Neural progenitor cell (in vitro differentiated cells): Measurements from ENCODE around the gene PIP5K1B. TPM values are rescaled to one million over a fixed set of nuclear protein-coding genes. Genes with fewer than 3 reads are reported as not detected.

Experiments
- DNase-seq: peaks from one replicate; pipeline ENCODE4 v3.0.0-alpha.2; 2016; ENCODE audit warnings: low spot score
- H2AFZ ChIP-seq: fragments of 200-600 bp; sonication (generic); replicated peaks from 2 replicates; pipeline ENCODE4 v1.6.1; 2016; ENCODE audit warnings: antibody characterized with exemption
- H3F3A ChIP-seq: fragments of 200-600 bp; sonication (generic); 2 replicates; pipeline ENCODE4 v1.6.1; 2016; ENCODE audit warnings: antibody characterized with exemption, low read depth
- H3K27ac ChIP-seq: fragments of 200-600 bp; sonication (generic); 2 replicates; pipeline ENCODE4 v1.5.1; 2016; ENCODE audit warnings: mild to moderate bottlenecking
- H3K27me3 ChIP-seq: fragments of 200-600 bp; sonication (generic); 2 replicates; pipeline ENCODE4 v1.6.1; 2016; ENCODE audit warnings: mild to moderate bottlenecking, moderate library complexity
- H3K36me3 ChIP-seq: fragments of 200-600 bp; sonication (generic); 2 replicates; pipeline ENCODE4 v1.5.1; 2016
- H3K4me1 ChIP-seq: fragments of 200-600 bp; sonication (generic); 2 replicates; pipeline ENCODE4 v1.6.1; 2016; ENCODE audit warnings: mixed run types
- H3K4me2 ChIP-seq: fragments of 200-600 bp; sonication (generic); 2 replicates; pipeline ENCODE4 v1.6.1; 2016
- H3K4me3 ChIP-seq: fragments of 200-600 bp; sonication (generic); 2 replicates; pipeline ENCODE4 v1.5.1; 2016
- H3K79me2 ChIP-seq: fragments of 200-600 bp; sonication (generic); 2 replicates; pipeline ENCODE4 v1.6.1; 2016; ENCODE audit warnings: low read depth
- H3K9ac ChIP-seq: fragments of 200-600 bp; sonication (generic); 2 replicates; pipeline ENCODE4 v1.6.1; 2016
- H3K9me3 ChIP-seq: fragments of 200-600 bp; sonication (generic); 2 replicates; pipeline ENCODE4 v1.5.1; 2016; ENCODE audit warnings: low read depth
- H4K20me1 ChIP-seq: fragments of 200-600 bp; sonication (generic); 2 replicates; pipeline ENCODE4 v1.6.1; 2016; ENCODE audit warnings: low read depth
- H3K27ac Mint-ChIP-seq: 3 replicates; pipeline ENCODE4 v1.8.0; 2021; ENCODE audit warnings: mixed read lengths
- H3K27me3 Mint-ChIP-seq: 2 replicates; pipeline ENCODE4 v1.8.0; 2022; ENCODE audit warnings: low read depth, mild to moderate bottlenecking, inconsistent platforms, moderate library complexity, mixed read lengths; ENCODE audit not compliant: insufficient read depth
- H3K36me3 Mint-ChIP-seq: 3 replicates; pipeline ENCODE4 v1.8.0; 2021; ENCODE audit warnings: mixed read lengths
- H3K4me1 Mint-ChIP-seq: 3 replicates; pipeline ENCODE4 v1.8.0; 2021; ENCODE audit warnings: mixed read lengths
- H3K4me3 Mint-ChIP-seq: 3 replicates; pipeline ENCODE4 v1.8.0; 2021; ENCODE audit warnings: mild to moderate bottlenecking, moderate library complexity, mixed read lengths
- H3K9me3 Mint-ChIP-seq: 3 replicates; pipeline ENCODE4 v1.8.0; 2020; ENCODE audit warnings: mixed read lengths
- EZH2 ChIP-seq: fragments of 200-600 bp; sonication (generic); IDR thresholded peaks from 2 replicates; pipeline ENCODE4 v1.6.1; 2017; ENCODE audit warnings: antibody characterized with exemption, mild to moderate bottlenecking, moderate library complexity
- EZH2phosphoT487 ChIP-seq: fragments of 200-600 bp; sonication (generic); IDR thresholded peaks from 2 replicates; pipeline ENCODE4 v1.6.1; 2017; ENCODE audit warnings: antibody characterized with exemption
- total RNA-seq: library from RNA; depleted of rRNA; stranded (reverse); fragments of >200 nt; gene quantifications from 2 replicates; pipeline ENCODE4 v1.2.3, GENCODE V29; 2015; ENCODE audit warnings: low replicate concordance
- TF ChIP-seq, protein P1 (sequence below): fragments of 200-600 bp; sonication (generic); IDR thresholded peaks from 2 replicates; pipeline ENCODE4 v1.5.1; 2017; ENCODE audit warnings: antibody characterized with exemption, mild to moderate bottlenecking

The PIP5K1B gene
- total RNA-seq, 1 donor from 2014 or later = 3.2 TPM

GRCh38 chr9:68749579-68750159 is 44.6 kb downstream of the PIP5K1B start:
- Histone ChIP-seq H3K4me3 (no peak overlapping the region), H3K9me3 (no peaks in the 10 kb centered on the region), H4K20me1 (no peaks in the 10 kb centered on the region), H2AFZ (no peak overlapping the region), H3K27ac (no peak overlapping the region), H3K9ac (no peak overlapping the region), H3K4me1 (peaks cover 9% of the 10 kb centered on the region), H3K36me3 (no peaks in the 10 kb centered on the region), H3K27me3 (no peaks in the 10 kb centered on the region), H3F3A (no peaks in the 10 kb centered on the region), H3K79me2 (no peaks in the 10 kb centered on the region), H3K4me2 (no peak overlapping the region)
- no peaks in the 10 kb centered on the region for H3K27me3 Mint-ChIP-seq
- H3K9me3 Mint-ChIP-seq = peaks cover 11% of the 10 kb centered on the region
- no peak overlapping the region for H3K4me3 Mint-ChIP-seq
- TF ChIP-seq, protein P1, sequence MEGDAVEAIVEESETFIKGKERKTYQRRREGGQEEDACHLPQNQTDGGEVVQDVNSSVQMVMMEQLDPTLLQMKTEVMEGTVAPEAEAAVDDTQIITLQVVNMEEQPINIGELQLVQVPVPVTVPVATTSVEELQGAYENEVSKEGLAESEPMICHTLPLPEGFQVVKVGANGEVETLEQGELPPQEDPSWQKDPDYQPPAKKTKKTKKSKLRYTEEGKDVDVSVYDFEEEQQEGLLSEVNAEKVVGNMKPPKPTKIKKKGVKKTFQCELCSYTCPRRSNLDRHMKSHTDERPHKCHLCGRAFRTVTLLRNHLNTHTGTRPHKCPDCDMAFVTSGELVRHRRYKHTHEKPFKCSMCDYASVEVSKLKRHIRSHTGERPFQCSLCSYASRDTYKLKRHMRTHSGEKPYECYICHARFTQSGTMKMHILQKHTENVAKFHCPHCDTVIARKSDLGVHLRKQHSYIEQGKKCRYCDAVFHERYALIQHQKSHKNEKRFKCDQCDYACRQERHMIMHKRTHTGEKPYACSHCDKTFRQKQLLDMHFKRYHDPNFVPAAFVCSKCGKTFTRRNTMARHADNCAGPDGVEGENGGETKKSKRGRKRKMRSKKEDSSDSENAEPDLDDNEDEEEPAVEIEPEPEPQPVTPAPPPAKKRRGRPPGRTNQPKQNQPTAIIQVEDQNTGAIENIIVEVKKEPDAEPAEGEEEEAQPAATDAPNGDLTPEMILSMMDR = no peak
- TF ChIP-seq EZH2phosphoT487 = no peak
- TF ChIP-seq EZH2 = no peak
- peak; percentile 4 for DNase-seq
- peaks cover 17% of the 10 kb centered on the region for H3K36me3 Mint-ChIP-seq
- H3K4me1 Mint-ChIP-seq = peaks cover 26% of the 10 kb centered on the region
- H3K27ac Mint-ChIP-seq = no peak overlapping the region

- H3K36me3 ChIP-seq = no peaks in the 10 kb centered on the region
- no peak for DNase-seq
- TF ChIP-seq EZH2 (no peak), EZH2phosphoT487 (no peak)
- H4K20me1 ChIP-seq = no peaks in the 10 kb centered on the region
- peaks cover 21% of the 10 kb centered on the region for H3K4me1 Mint-ChIP-seq
- no peaks in the 10 kb centered on the region for H3K79me2 ChIP-seq
- no peak overlapping the region for H3K4me2 ChIP-seq
- H3K9me3 ChIP-seq = no peaks in the 10 kb centered on the region
- H3K36me3 Mint-ChIP-seq = peaks cover 17% of the 10 kb centered on the region
- H2AFZ ChIP-seq = no peak overlapping the region
- H3K27ac Mint-ChIP-seq = no peak overlapping the region
- no peaks in the 10 kb centered on the region for H3K27me3 ChIP-seq
- no peak overlapping the region for H3K4me3 ChIP-seq
- peaks cover 11% of the 10 kb centered on the region for H3K9me3 Mint-ChIP-seq
- H3F3A ChIP-seq = peaks cover 3% of the 10 kb centered on the region
- H3K4me3 Mint-ChIP-seq = no peak overlapping the region
- no peak overlapping the region for H3K9ac ChIP-seq
- peaks cover 10% of the 10 kb centered on the region for H3K4me1 ChIP-seq
- no peaks in the 10 kb centered on the region for H3K27me3 Mint-ChIP-seq
- H3K27ac ChIP-seq = no peak overlapping the region
Measured at GRCh38 chr9:68750255-68750654, 45.2 kb downstream of the PIP5K1B start.

DNA sequence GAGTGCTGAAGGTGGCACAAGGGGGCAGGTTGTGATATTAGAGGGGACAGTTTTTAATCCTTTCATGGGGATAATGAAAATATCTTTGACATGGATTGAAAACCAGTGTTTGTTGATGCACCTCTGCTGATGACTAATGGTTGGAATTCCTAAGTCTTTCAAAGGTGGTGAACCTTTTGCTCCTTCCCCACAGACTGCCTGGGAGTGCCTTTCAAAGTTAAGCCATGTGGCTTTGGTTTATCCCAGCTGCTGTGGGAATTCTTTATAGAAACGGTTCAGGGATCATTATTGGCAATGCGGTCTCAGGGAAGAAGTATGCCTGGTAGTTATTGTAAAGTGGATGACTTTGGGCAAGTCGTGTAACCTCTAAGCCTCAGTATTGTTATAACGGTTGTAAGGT is 45.7 kb downstream of the PIP5K1B start:
- H3K4me3 ChIP-seq = no peak overlapping the region
- no peak overlapping the region for H3K9ac ChIP-seq
- no peak overlapping the region for H3K27ac Mint-ChIP-seq
- no peak overlapping the region for H3K27ac ChIP-seq
- peaks cover 15% of the 10 kb centered on the region for H3K4me1 ChIP-seq
- peaks cover 6% of the 10 kb centered on the region for H3F3A ChIP-seq
- no peaks in the 10 kb centered on the region for H3K27me3 Mint-ChIP-seq
- no peaks in the 10 kb centered on the region for H3K36me3 ChIP-seq
- H2AFZ ChIP-seq = no peak overlapping the region
- H3K9me3 Mint-ChIP-seq = peaks cover 11% of the 10 kb centered on the region
- peaks cover 24% of the 10 kb centered on the region for H3K4me1 Mint-ChIP-seq
- H3K79me2 ChIP-seq = no peaks in the 10 kb centered on the region
- peak; percentile 37 for DNase-seq
- H3K36me3 Mint-ChIP-seq = peaks cover 15% of the 10 kb centered on the region
- H3K27me3 ChIP-seq = no peaks in the 10 kb centered on the region
- H3K4me3 Mint-ChIP-seq = no peak overlapping the region
- no peaks in the 10 kb centered on the region for H3K9me3 ChIP-seq
- H3K4me2 ChIP-seq = no peak overlapping the region
- no peaks in the 10 kb centered on the region for H4K20me1 ChIP-seq
- TF ChIP-seq, protein P1 = no peak
- TF ChIP-seq EZH2phosphoT487 (no peak), EZH2 (no peak)

DNA sequence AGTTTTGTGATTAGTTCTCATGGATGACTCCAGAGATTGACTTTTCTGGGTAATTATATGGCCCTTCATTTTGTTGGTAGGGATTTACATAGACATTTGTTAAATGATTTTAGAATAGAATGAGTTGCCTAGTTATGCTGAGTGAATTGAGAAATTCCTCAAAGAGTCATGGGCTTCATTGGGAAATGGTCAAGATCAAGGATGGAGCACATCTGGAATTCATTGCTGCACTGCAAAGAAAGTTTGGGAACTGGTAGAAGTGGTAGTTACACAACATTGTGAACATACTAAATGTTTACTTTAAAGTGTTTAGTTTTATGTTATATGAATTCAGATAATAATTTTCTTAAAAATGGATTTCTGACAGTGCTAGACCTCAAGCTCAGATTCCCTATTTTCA is 46.5 kb downstream of the PIP5K1B start:
- Mint-ChIP-seq H3K27ac (no peak overlapping the region), H3K27me3 (no peaks in the 10 kb centered on the region), H3K9me3 (peaks cover 11% of the 10 kb centered on the region)

More for the DNA sequence above, 46.5 kb downstream of the PIP5K1B start:
- Histone ChIP-seq H4K20me1 (no peaks in the 10 kb centered on the region), H3K4me1 (peaks cover 23% of the 10 kb centered on the region), H3K9me3 (no peaks in the 10 kb centered on the region), H3K27ac (no peak overlapping the region), H3K4me3 (no peak overlapping the region), H3F3A (peaks cover 6% of the 10 kb centered on the region), H3K79me2 (no peaks in the 10 kb centered on the region), H3K4me2 (no peak overlapping the region), H3K9ac (no peak overlapping the region), H3K27me3 (no peaks in the 10 kb centered on the region), H3K36me3 (no peaks in the 10 kb centered on the region), H2AFZ (no peak overlapping the region)
- DNase-seq = no peak
- TF ChIP-seq EZH2phosphoT487 (no peak), EZH2 (no peak)
- TF ChIP-seq, protein P1 = no peak
- Mint-ChIP-seq H3K4me1 (peaks cover 32% of the 10 kb centered on the region), H3K36me3 (peaks cover 14% of the 10 kb centered on the region), H3K4me3 (no peak overlapping the region)
